ENCODE measurements around the gene MIDN.

MIDN gene

GRCh38 chr19:1232652-1233072, 15.7 kb upstream of the MIDN start:
- in situ Hi-C loops (cut with HindIII; ENCODE audit: low sequenced_read_pairs) = no loop called here

GRCh38 chr19:1233115-1233667, 15.2 kb upstream of the MIDN start:
- in situ Hi-C loops (cut with HindIII; ENCODE audit: low sequenced_read_pairs) = no loop called here

- in situ Hi-C loops (cut with HindIII; ENCODE audit: low sequenced_read_pairs) = no loop called here
Observed at GRCh38 chr19:1234051-1234954, 14.1 kb upstream of the MIDN start.

GRCh38 chr19:1234955-1235380, 13.4 kb upstream of the MIDN start:
- in situ Hi-C loops (cut with HindIII; ENCODE audit: low sequenced_read_pairs) = no loop called here

GRCh38 chr19:1235625-1236538, 12.5 kb upstream of the MIDN start:
- in situ Hi-C loops (cut with HindIII; ENCODE audit: low sequenced_read_pairs) = no loop called here

GRCh38 chr19:1236576-1236975, 11.8 kb upstream of the MIDN start:
- in situ Hi-C loops (cut with HindIII; ENCODE audit: low sequenced_read_pairs) = no loop called here

GRCh38 chr19:1237027-1237659, 11.2 kb upstream of the MIDN start:
- in situ Hi-C loops (cut with HindIII; ENCODE audit: low sequenced_read_pairs) = no loop called here

- in situ Hi-C loops (cut with HindIII; ENCODE audit: low sequenced_read_pairs) = no loop called here
Observed at GRCh38 chr19:1237754-1238368, 10.5 kb upstream of the MIDN start, which contains the start of gene CBARP. Gene CBARP, minus strand, starts transcription at chr19:1238005. Its CDS starts 1,905 bp downstream, at chr19:1236100.

GRCh38 chr19:1238369-1239303, 9.7 kb upstream of the MIDN start:
- in situ Hi-C loops (cut with HindIII; ENCODE audit: low sequenced_read_pairs) = no loop called here

GRCh38 chr19:1239420-1239795, 9.0 kb upstream of the MIDN start:
- in situ Hi-C loops (cut with HindIII; ENCODE audit: low sequenced_read_pairs) = no loop called here

GRCh38 chr19:1239796-1240737, 8.3 kb upstream of the MIDN start:
- in situ Hi-C loops (cut with HindIII; ENCODE audit: low sequenced_read_pairs) = no loop called here

- in situ Hi-C loops (cut with HindIII; ENCODE audit: low sequenced_read_pairs) = no loop called here
Observed at GRCh38 chr19:1240925-1241324, 7.5 kb upstream of the MIDN start.

- in situ Hi-C loops (cut with HindIII; ENCODE audit: low sequenced_read_pairs) = no loop called here
Observed at GRCh38 chr19:1241417-1242095, 6.8 kb upstream of the MIDN start, which contains the start of gene ATP5F1D. Gene ATP5F1D, plus strand, starts transcription at chr19:1241751. Its CDS starts 100 bp downstream, at chr19:1241851.

GRCh38 chr19:1243768-1244692, 4.4 kb upstream of the MIDN start:
- in situ Hi-C loops (cut with HindIII; ENCODE audit: low sequenced_read_pairs) = no loop called here

GRCh38 chr19:1244693-1245451, 3.5 kb upstream of the MIDN start:
- in situ Hi-C loops (cut with HindIII; ENCODE audit: low sequenced_read_pairs) = no loop called here
